GM12878 (cell line): ENCODE measurements around the gene KIN. TPM values are rescaled to one million over a fixed set of nuclear protein-coding genes. Genes with fewer than 3 reads are reported as not detected.

ENCODE experiments used
- ATAC-seq: fragments of 200-7000 bp; cut with Tn5 transposase; 3 replicates; pipeline ENCODE4 v1.9.1; 2020; ENCODE audit warnings: mild to moderate bottlenecking, moderate library complexity
- BruUV-seq: library from RNA; stranded (reverse); fragments of 400-500 nt; replicated peaks from 2 replicates; lab custom pipeline; 2021; lab: Mats Ljungman, UMichigan
- CTCF ChIA-PET: fragments of 300-600 bp; sonication (Branson Sonifier 250); formaldehyde crosslinking; extraction: SDS; loops from one replicate; lab custom pipeline; 2021; ENCODE audit warnings: inconsistent platforms; lab: Yijun Ruan, JAX
- POLR2A ChIA-PET: fragments of 350-600 bp; formaldehyde crosslinking; extraction: SDS; loops from one replicate; lab custom pipeline; 2021; ENCODE audit warnings: inconsistent platforms; lab: Charles Lee
- RAD21 ChIA-PET: fragments of 300-600 bp; sonication (Branson Sonifier 250); formaldehyde crosslinking; loops from one replicate; lab custom pipeline; 2023; ENCODE audit warnings: antibody characterized with exemption; ENCODE audit not compliant: unreplicated experiment; lab: Charles Lee
- SMC1A ChIA-PET: fragments of 300-600 bp; sonication (Branson Sonifier 250); formaldehyde crosslinking; loops from one replicate; lab custom pipeline; 2023; ENCODE audit not compliant: unreplicated experiment, uncharacterized antibody; lab: Charles Lee
- DNase-seq: peaks from one replicate; pipeline ENCODE4 v3.0.0-alpha.2; 2011; ENCODE audit warnings: low read depth, low spot score
- FAIRE-seq: peaks from 3 replicates; lab custom pipeline; 2011; peaks lifted over from hg19 to GRCh38; lab: Jason Lieb, UNC
- H2AFZ ChIP-seq: 2 replicates; pipeline ENCODE4 v1.6.0; 2011; ENCODE audit warnings: low read depth, low read length, control low read depth; ENCODE audit not compliant: control insufficient read depth
- H3K27ac ChIP-seq: 2 replicates; pipeline ENCODE4 v1.5.1; 2011; ENCODE audit warnings: control low read depth; ENCODE audit not compliant: control insufficient read depth, insufficient read depth
- H3K27me3 ChIP-seq, 2 experiments: replicated peaks in 1 of 2; 2 replicates each; pipeline versions ENCODE4 v1.6.0 to v1.6.1; 2011; ENCODE audit warnings: low read length in 1 of 2; ENCODE audit not compliant: control insufficient read depth in 2 of 2, insufficient read depth in 2 of 2
- H3K36me3 ChIP-seq, 2 experiments: 2 replicates each; pipeline ENCODE4 v1.5.1; 2011; ENCODE audit warnings: low read length in 1 of 2; ENCODE audit not compliant: control insufficient read depth in 2 of 2, insufficient read depth in 2 of 2
- H3K4me1 ChIP-seq: 2 replicates; pipeline ENCODE4 v1.6.1; 2011; ENCODE audit warnings: mild to moderate bottlenecking, low read length, moderate library complexity, mixed read lengths; ENCODE audit not compliant: control insufficient read depth, insufficient read depth
- H3K4me2 ChIP-seq: 2 replicates; pipeline ENCODE4 v1.6.0; 2011; ENCODE audit warnings: control low read depth; ENCODE audit not compliant: control insufficient read depth, insufficient read depth
- H3K4me3 ChIP-seq: fragments of 200-600 bp; sonication (generic); 2 replicates; pipeline ENCODE4 v1.5.1; 2016
- H3K79me2 ChIP-seq: 2 replicates; pipeline ENCODE4 v1.6.0; 2011; ENCODE audit warnings: low read length; ENCODE audit not compliant: control insufficient read depth, insufficient read depth
- H3K9ac ChIP-seq: 2 replicates; pipeline ENCODE4 v1.8.0; 2011; ENCODE audit warnings: low read length, control low read depth, mixed read lengths; ENCODE audit not compliant: control insufficient read depth, insufficient read depth
- H3K9me3 ChIP-seq: replicated peaks from 3 replicates; pipeline ENCODE4 v1.5.1; 2011; ENCODE audit warnings: mild to moderate bottlenecking, low read length; ENCODE audit not compliant: control insufficient read depth, insufficient read depth
- H4K20me1 ChIP-seq: 2 replicates; pipeline ENCODE4 v1.6.0; 2011; ENCODE audit not compliant: control insufficient read depth, insufficient read depth
- ATF2 ChIP-seq: IDR thresholded peaks from 2 replicates; pipeline ENCODE4 v1.6.1; 2012; ENCODE audit warnings: low read length, inconsistent platforms
- E4F1 ChIP-seq: fragments of 450-650 bp; IDR thresholded peaks from 2 replicates; pipeline ENCODE4 v1.6.1; 2018; ENCODE audit warnings: borderline replicate concordance, mild to moderate bottlenecking; ENCODE audit not compliant: partially characterized antibody
- FOXM1 ChIP-seq: IDR thresholded peaks from 2 replicates; pipeline ENCODE4 v1.6.1; 2012; ENCODE audit warnings: low read depth, mild to moderate bottlenecking, inconsistent platforms, low read length, moderate library complexity
- HDAC2 ChIP-seq: fragments of 200-600 bp; sonication (generic); IDR thresholded peaks from 2 replicates; pipeline ENCODE4 v1.6.1; 2017
- IRF3 ChIP-seq: fragments of 450-650 bp; IDR thresholded peaks from 2 replicates; pipeline ENCODE4 v1.6.1; 2014; ENCODE audit warnings: mild to moderate bottlenecking
- KLF5 ChIP-seq: fragments of 450-650 bp; IDR thresholded peaks from 2 replicates; pipeline ENCODE4 v1.6.1; 2014; ENCODE audit warnings: mild to moderate bottlenecking; ENCODE audit not compliant: partially characterized antibody
- MTA2 ChIP-seq: fragments of 450-650 bp; IDR thresholded peaks from 2 replicates; pipeline ENCODE4 v1.6.1; 2016; ENCODE audit warnings: low read depth, mild to moderate bottlenecking, moderate library complexity
- NR2F1 ChIP-seq: fragments of 450-650 bp; conservative IDR thresholded peaks from 2 replicates; pipeline ENCODE4 v1.6.1; 2017; ENCODE audit warnings: mild to moderate bottlenecking
- RB1 ChIP-seq: fragments of 450-650 bp; formaldehyde crosslinking; IDR thresholded peaks from 2 replicates; pipeline ENCODE4 v1.6.1; 2017; ENCODE audit warnings: mild to moderate bottlenecking, borderline replicate concordance
- RBBP5 ChIP-seq: fragments of 200-600 bp; sonication (generic); conservative IDR thresholded peaks from 2 replicates; pipeline ENCODE4 v1.6.1; 2016
- SMAD1 ChIP-seq: fragments of 450-650 bp; IDR thresholded peaks from 2 replicates; pipeline ENCODE4 v1.6.1; 2018; ENCODE audit warnings: mild to moderate bottlenecking, low read depth; ENCODE audit not compliant: partially characterized antibody
- SMC3 ChIP-seq: IDR thresholded peaks from 2 replicates; pipeline ENCODE4 v1.6.1; 2011; ENCODE audit warnings: low read length, improper control_type of control experiment, borderline replicate concordance
- TCF12 ChIP-seq: IDR thresholded peaks from 2 replicates; pipeline ENCODE4 v1.6.1; 2011; ENCODE audit warnings: low read depth, mild to moderate bottlenecking, low read length
- YBX1 ChIP-seq: fragments of 450-650 bp; IDR thresholded peaks from 2 replicates; pipeline ENCODE4 v1.6.1; 2016; ENCODE audit warnings: antibody characterized with exemption
- ZNF24 ChIP-seq: fragments of 450-650 bp; IDR thresholded peaks from 2 replicates; pipeline ENCODE4 v1.6.1; 2017; ENCODE audit warnings: antibody characterized with exemption, mild to moderate bottlenecking
- ZNF274 ChIP-seq: IDR thresholded peaks from one replicate; pipeline ENCODE4 v1.8.0; 2011; ENCODE audit not compliant: insufficient read length, insufficient read depth
- ZNF384 ChIP-seq: IDR thresholded peaks from 2 replicates; pipeline ENCODE4 v1.6.1; 2012; ENCODE audit warnings: low read depth, mild to moderate bottlenecking, low read length, improper control_type of control experiment, borderline replicate concordance
- ZNF592 ChIP-seq: fragments of 450-650 bp; IDR thresholded peaks from 2 replicates; pipeline ENCODE4 v1.6.1; 2017; ENCODE audit warnings: mild to moderate bottlenecking, moderate library complexity
- WGBS: methylation state at CpG from one replicate; pipeline ENCODE4 v1.1.6; 2016; ENCODE audit warnings: low lambda C conversion rate; ENCODE audit not compliant: insufficient replicate concordance, insufficient coverage; ENCODE audit errors: missing lambda C conversion rate; 5-methylcytosine and 5-hydroxymethylcytosine counted together
- in situ Hi-C: fragments of 300-500 bp; cut with MboI; formaldehyde crosslinking; loops from 9 replicates; pipeline ENCODE4 v1.14.3; 2018; ENCODE audit warnings: mixed read lengths
- intact Hi-C: fragments of 100-400 bp; cut with micrococcal nuclease; formaldehyde crosslinking; loops from one replicate; pipeline ENCODE4 v1.14.2; 2022; ENCODE audit not compliant: unreplicated experiment
- polyA plus RNA-seq, 11 experiments: library from polyadenylated mRNA; depleted of rRNA in 4 of 11; unstranded in 6 of 11; stranded (reverse) in 5 of 11; fragments of >200 nt; fragmentation: Nextera tagmentation in 4 of 11; fragmentation: Illumina TruSeq in 1 of 11; extraction: Ambion mirVana in 4 of 11; extraction: Trizol in 1 of 11; gene quantifications; 1 replicate in 1 of 11; 2 replicates in 10 of 11; pipeline versions ENCODE4 v1.2.1 to v1.2.3, GENCODE V29; 2011 to 2016; ENCODE audit warnings: inconsistent platforms in 2 of 11, missing spikeins in 2 of 11, low read depth in 1 of 11
- total RNA-seq, 4 experiments: library from RNA; depleted of rRNA in 3 of 4; stranded (reverse); fragments of >200 nt in 3 of 4; fragmentation: Illumina TruSeq in 1 of 4; extraction: Trizol in 1 of 4; gene quantifications; 2 replicates each; pipeline versions ENCODE4 v1.2.1 to v1.2.3, GENCODE V29; 2013 to 2021

Gene KIN
- total and polyA plus RNA-seq, 10 of the 15 experiments (the other 5 are each of a cell fraction or from before 2014, with no cell fraction given) = 6.8 to 33.2 (median 11.3) TPM

- Histone ChIP-seq H3K9me3 (no peaks in the 10 kb centered on the region), H3K4me3 (no peak overlapping the region), H3K9ac (no peak overlapping the region), H3K36me3 (peaks cover 1 to 4% of the 10 kb centered on the region in 2 experiments; a peak in 3 of 4 replicates), H3K4me2 (no peak overlapping the region), H3K4me1 (no peaks in the 10 kb centered on the region), H3K27ac (no peak overlapping the region), H3K27me3 (no peaks in the 10 kb centered on the region), H3K79me2 (no peaks in the 10 kb centered on the region; the same call in 1 of the 2 replicates), H2AFZ (no peak overlapping the region), H4K20me1 (no peaks in the 10 kb centered on the region)
- in situ Hi-C loops = no loop called here
- RAD21 ChIA-PET = no interaction called here
- SMC1A ChIA-PET = interaction anchor here (1.2 kb wide), 1 partner anchor 13 kb away, joined by 3 read pairs; no protein-coding TSS in a partner anchor
- ATAC-seq (no peak), DNase-seq (no peak), FAIRE-seq (no peak)
- POLR2A ChIA-PET = no interaction called here
- 94% methylated on average over 1 of the region's 1 CpG for WGBS
- intact Hi-C loops = no loop called here
- no TSS peak for BruUV-seq
- no peak for TF ChIP-seq TCF12
- no peak for TF ChIP-seq SMC3
- no peak for TF ChIP-seq ZNF384
- TF ChIP-seq NR2F1 = no peak
- TF ChIP-seq E4F1 = no peak
- no peak for TF ChIP-seq ATF2
- TF ChIP-seq YBX1 = no peak
- TF ChIP-seq FOXM1 = no peak
- no peak for TF ChIP-seq KLF5
- no peak for TF ChIP-seq RBBP5
- TF ChIP-seq ZNF274 = no peak
- no peak for TF ChIP-seq ZNF24
- no peak for TF ChIP-seq HDAC2
- TF ChIP-seq SMAD1 = no peak
- no peak for TF ChIP-seq IRF3
- no peak for TF ChIP-seq RB1
- TF ChIP-seq MTA2 = no peak
- no peak for TF ChIP-seq ZNF592
- CTCF ChIA-PET = no interaction called here
Measured at GRCh38 chr10:7832060-7832459, 44.3 kb upstream of the KIN start.
